H1 (cell line): ENCODE results near the gene NEURL1. TPM values are rescaled to one million over a fixed set of nuclear protein-coding genes. Genes with fewer than 3 reads are reported as not detected.

Source experiments
- CTCF ChIA-PET: fragments of 300-600 bp; sonication (Branson Sonifier 250); formaldehyde crosslinking; loops from one replicate; lab custom pipeline; 2021; ENCODE audit not compliant: partially characterized antibody; lab: Charles Lee
- POLR2A ChIA-PET: fragments of 300-600 bp; sonication (Branson Sonifier 250); formaldehyde crosslinking; loops from one replicate; lab custom pipeline; 2021; ENCODE audit warnings: inconsistent platforms; ENCODE audit not compliant: partially characterized antibody; lab: Charles Lee
- DNase-seq, 2 experiments: peaks; one replicate each; pipeline versions ENCODE4 v3.0.0 to v3.0.0-alpha.2; 2010 to 2022; ENCODE audit warnings: low spot score in 2 of 2, low read depth in 1 of 2, mixed read lengths in 1 of 2
- FAIRE-seq: peaks from 2 replicates; lab custom pipeline; 2011; peaks lifted over from hg19 to GRCh38; lab: Jason Lieb, UNC
- H2AFZ ChIP-seq: 2 replicates; pipeline ENCODE4 v1.8.1; 2012; ENCODE audit warnings: low read length, inconsistent platforms
- H2AK5ac ChIP-seq: 2 replicates; pipeline ENCODE4 v1.6.1; 2013; ENCODE audit warnings: low read depth, low read length
- H2BK120ac ChIP-seq: replicated peaks from 2 replicates; pipeline ENCODE3; 2013; ENCODE audit warnings: low read depth, low read length, inconsistent platforms
- H2BK12ac ChIP-seq: 2 replicates; pipeline ENCODE4 v1.6.1; 2013; ENCODE audit warnings: low read depth, low read length
- H2BK15ac ChIP-seq: 2 replicates; pipeline ENCODE4 v1.6.1; 2013; ENCODE audit warnings: low read length
- H2BK20ac ChIP-seq: 2 replicates; pipeline ENCODE4 v1.6.1; 2013; ENCODE audit warnings: low read length
- H2BK5ac ChIP-seq: 2 replicates; pipeline ENCODE4 v1.6.1; 2013; ENCODE audit warnings: low read depth, low read length
- H3K14ac ChIP-seq: 2 replicates; pipeline ENCODE4 v1.6.1; 2013; ENCODE audit warnings: inconsistent platforms; ENCODE audit not compliant: insufficient read length
- H3K18ac ChIP-seq: 2 replicates; pipeline ENCODE4 v1.6.1; 2013; ENCODE audit warnings: low read length; ENCODE audit errors: extremely low read depth
- H3K23ac ChIP-seq: 2 replicates; pipeline ENCODE4 v1.6.1; 2013; ENCODE audit warnings: inconsistent platforms; ENCODE audit not compliant: insufficient read length
- H3K23me2 ChIP-seq: 2 replicates; pipeline ENCODE4 v1.6.1; 2013; ENCODE audit warnings: low read depth, low read length
- H3K27ac ChIP-seq: 2 replicates; pipeline ENCODE4 v1.6.1; 2011; ENCODE audit warnings: low read depth, low read length, inconsistent platforms
- H3K27me3 ChIP-seq, 4 experiments: replicated peaks in 1 of 4; 1 replicate in 1 of 4; 2 replicates in 3 of 4; pipeline versions ENCODE4 v1.6.1 to v1.8.1; 2011 to 2013; ENCODE audit warnings: low read length in 3 of 4, mild to moderate bottlenecking in 3 of 4, inconsistent platforms in 2 of 4, mixed read lengths in 2 of 4, moderate library complexity in 1 of 4; ENCODE audit not compliant: control insufficient read depth in 3 of 4, insufficient read depth in 3 of 4; ENCODE audit errors: extremely low read depth in 1 of 4
- H3K36me3 ChIP-seq, 4 experiments: 2 replicates each; pipeline versions ENCODE4 v1.6.1 to v1.8.1; 2011 to 2013; ENCODE audit warnings: mild to moderate bottlenecking in 4 of 4, low read length in 3 of 4, moderate library complexity in 2 of 4, control low read depth in 1 of 4, inconsistent platforms in 1 of 4; ENCODE audit not compliant: insufficient read depth in 4 of 4, control insufficient read depth in 2 of 4
- H3K4ac ChIP-seq: replicated peaks from 2 replicates; pipeline ENCODE3; 2013; ENCODE audit warnings: low read length, low read depth, mixed read lengths, inconsistent platforms; ENCODE audit not compliant: insufficient read length
- H3K4me1 ChIP-seq, 4 experiments: replicated peaks in 1 of 4; 1 replicate in 1 of 4; 2 replicates in 3 of 4; pipeline versions ENCODE4 v1.6.1 to v1.8.1; 2011 to 2013; ENCODE audit warnings: low read length in 3 of 4, inconsistent platforms in 2 of 4, mixed read lengths in 1 of 4; ENCODE audit not compliant: insufficient read depth in 4 of 4, control insufficient read depth in 3 of 4
- H3K4me2 ChIP-seq, 2 experiments: 2 replicates each; pipeline versions ENCODE4 v1.6.1 to v1.8.1; 2011 to 2013; ENCODE audit warnings: low read depth in 2 of 2, low read length in 2 of 2, control low read depth in 1 of 2, inconsistent platforms in 1 of 2, mild to moderate bottlenecking in 1 of 2; ENCODE audit not compliant: insufficient read depth in 1 of 2
- H3K4me3 ChIP-seq, 4 experiments: fragments of 200-600, 300-600 bp in 1 of 4; sonication (generic), shearing (Covaris generic), sonication (Bioruptor Twin) in 1 of 4; 2 replicates each; pipeline versions ENCODE4 v1.5.1 to v1.8.1; 2011 to 2016; ENCODE audit warnings: low read length in 4 of 4, low read depth in 3 of 4, control low read depth in 2 of 4, inconsistent platforms in 2 of 4, mild to moderate bottlenecking in 2 of 4, mixed read lengths in 1 of 4, moderate library complexity in 1 of 4; ENCODE audit not compliant: insufficient read depth in 2 of 4; ENCODE audit errors: extremely low read depth in 1 of 4
- H3K56ac ChIP-seq: replicated peaks from 2 replicates; pipeline ENCODE3; 2013; ENCODE audit warnings: low read depth, mild to moderate bottlenecking, mixed read lengths, low read length, inconsistent platforms; ENCODE audit not compliant: insufficient read length
- H3K79me1 ChIP-seq: 2 replicates; pipeline ENCODE4 v1.6.1; 2013; ENCODE audit warnings: low read depth, low read length, control low read depth
- H3K79me2 ChIP-seq, 2 experiments: 2 replicates each; pipeline versions ENCODE4 v1.6.1 to v1.8.1; 2012 to 2013; ENCODE audit warnings: low read length in 2 of 2, mild to moderate bottlenecking in 2 of 2, inconsistent platforms in 1 of 2; ENCODE audit not compliant: insufficient read depth in 2 of 2, control insufficient read depth in 1 of 2
- H3K9ac ChIP-seq, 4 experiments: replicated peaks in 1 of 4; 1 replicate in 1 of 4; 2 replicates in 3 of 4; pipeline versions ENCODE4 v1.6.1 to v1.8.1; 2011 to 2013; ENCODE audit warnings: low read depth in 3 of 4, low read length in 3 of 4, control low read depth in 2 of 4, mild to moderate bottlenecking in 2 of 4, moderate library complexity in 2 of 4, inconsistent platforms in 1 of 4; ENCODE audit errors: extremely low read depth in 1 of 4
- H3K9me3 ChIP-seq, 2 experiments: 2 replicates each; pipeline versions ENCODE4 v1.6.1 to v1.8.1; 2012 to 2013; ENCODE audit warnings: mild to moderate bottlenecking in 2 of 2, moderate library complexity in 2 of 2, control low read depth in 1 of 2, inconsistent platforms in 1 of 2, low read depth in 1 of 2, low read length in 1 of 2, mixed read lengths in 1 of 2; ENCODE audit not compliant: insufficient read depth in 2 of 2
- H4K20me1 ChIP-seq, 2 experiments: replicated peaks in 1 of 2; 2 replicates each; pipeline versions ENCODE3 to v1.8.1; 2011 to 2013; ENCODE audit warnings: inconsistent platforms in 2 of 2, low read length in 2 of 2, mild to moderate bottlenecking in 1 of 2; ENCODE audit not compliant: insufficient read depth in 2 of 2, control insufficient read depth in 1 of 2
- H4K5ac ChIP-seq: 2 replicates; pipeline ENCODE4 v1.6.1; 2013; ENCODE audit warnings: low read length, low read depth, mixed read lengths, inconsistent platforms; ENCODE audit not compliant: insufficient read length
- H4K8ac ChIP-seq: 2 replicates; pipeline ENCODE4 v1.8.0; 2013; ENCODE audit warnings: mild to moderate bottlenecking, moderate library complexity, low read length, inconsistent platforms; ENCODE audit not compliant: insufficient read depth; ENCODE audit errors: extremely low read depth
- H4K91ac ChIP-seq: replicated peaks from 2 replicates; pipeline ENCODE3; 2013; ENCODE audit warnings: low read length, mixed read lengths, inconsistent platforms; ENCODE audit not compliant: insufficient read length
- CTCF ChIP-seq, 3 experiments: IDR thresholded peaks; 1 replicate in 2 of 3; 2 replicates in 1 of 3; pipeline versions ENCODE4 v1.5.1 to v1.6.1; 2011; ENCODE audit warnings: low read length in 3 of 3, mild to moderate bottlenecking in 3 of 3, inconsistent platforms in 2 of 3, low read depth in 1 of 3, moderate library complexity in 1 of 3; ENCODE audit not compliant: insufficient read depth in 1 of 3; ENCODE audit errors: control extremely low read depth in 1 of 3
- RAD21 ChIP-seq, 2 experiments: IDR thresholded peaks in 1 of 2; conservative IDR thresholded peaks in 1 of 2; 2 replicates each; pipeline ENCODE4 v1.6.1; 2011; ENCODE audit warnings: low read depth in 2 of 2, low read length in 2 of 2, improper control_type of control experiment in 1 of 2, inconsistent platforms in 1 of 2, mild to moderate bottlenecking in 1 of 2, moderate library complexity in 1 of 2
- SIN3A ChIP-seq, 2 experiments: IDR thresholded peaks in 1 of 2; conservative IDR thresholded peaks in 1 of 2; 2 replicates each; pipeline ENCODE4 v1.6.1; 2011 to 2012; ENCODE audit warnings: low read length in 2 of 2, improper control_type of control experiment in 1 of 2, low read depth in 1 of 2, mild to moderate bottlenecking in 1 of 2
- WGBS, 2 experiments: shearing (Covaris generic) in 1 of 2; methylation state at CpG; one replicate each; pipeline versions ENCODE4 v1.1.6 to v1.1.7; 2013 to 2015; ENCODE audit warnings: low lambda C conversion rate in 2 of 2, mixed read lengths in 2 of 2, inconsistent platforms in 1 of 2, low coverage in 1 of 2, missing lambda C conversion rate in 1 of 2; ENCODE audit not compliant: insufficient replicate concordance in 2 of 2, insufficient coverage in 1 of 2, insufficient read length in 1 of 2; ENCODE audit errors: extremely low coverage in 1 of 2, missing lambda C conversion rate in 1 of 2; 5-methylcytosine and 5-hydroxymethylcytosine counted together
- polyA plus RNA-seq, 7 experiments: library from polyadenylated mRNA; depleted of rRNA in 3 of 7; stranded (reverse) in 5 of 7; unstranded in 2 of 7; fragments of >200 nt in 5 of 7; fragments of 200-250 nt in 2 of 7; gene quantifications; 1 replicate in 5 of 7; 2 replicates in 1 of 7; 4 replicates in 1 of 7; pipeline versions ENCODE4 v1.2.1 to v1.2.3, GENCODE V29; 2011 to 2013; ENCODE audit warnings: missing spikeins in 2 of 7, mixed read lengths in 2 of 7
- total RNA-seq: library from RNA; stranded (reverse); fragmentation: NEBNext Ultra II Directional; extraction: Animal tissue kit (Norgen Biotek cat#: 25700); gene quantifications from 2 replicates; pipeline ENCODE4 v1.2.1, GENCODE V29; 2021

NEURL1 gene
- total and polyA plus RNA-seq, 2 of the 8 experiments (the other 6 are each of a cell fraction or from before 2014, with no cell fraction given), result 0.54 to 0.58 TPM

GRCh38 chr10:103592186-103593021 is 98.9 kb downstream of the NEURL1 start:
- H3K9ac ChIP-seq, result no peak overlapping the region
- no peak overlapping the region for H3K23ac ChIP-seq
- H2BK20ac ChIP-seq, result no peak overlapping the region
- no peaks in the 10 kb centered on the region for H3K79me1 ChIP-seq
- H3K27ac ChIP-seq, result no peak overlapping the region
- no peak overlapping the region for H3K56ac ChIP-seq
- peaks cover 0 to 2% (median 0%) of the 10 kb centered on the region in 4 experiments; a peak in 1 of 7 replicates for H3K4me1 ChIP-seq
- no peak overlapping the region for H3K14ac ChIP-seq
- H2BK12ac ChIP-seq, result no peak overlapping the region; the same call in 1 of the 2 replicates
- H3K27me3 ChIP-seq, result no peaks in the 10 kb centered on the region; a peak in 2 of 7 replicates
- no peak overlapping the region for H4K5ac ChIP-seq
- no peak overlapping the region for H4K91ac ChIP-seq
- no peaks in the 10 kb centered on the region for H3K23me2 ChIP-seq
- DNase-seq (peak; percentile 46 to 87), FAIRE-seq (peak; percentile 71)
- H2BK5ac ChIP-seq, result peak overlapping the region; percentile 24; the same call in 1 of the 2 replicates
- CTCF ChIA-PET, result interaction anchor here (0.6 to 19.1 kb wide), 58 partner anchors 9 to 286 kb away, joined by 3 to 448 read pairs (median 5); partner anchors contain the start of gene SH3PXD2A
- H3K4me3 ChIP-seq, result no peak overlapping the region
- 68% methylated on average over 15 of the region's 15 CpGs; no CpG with 5 or more reads in 1 of the 2 experiments for WGBS, 2 experiments
- H2AFZ ChIP-seq, result no peak overlapping the region
- no peak overlapping the region for H3K18ac ChIP-seq
- no peak overlapping the region for H2AK5ac ChIP-seq
- POLR2A ChIA-PET, result no interaction called here
- no peaks in the 10 kb centered on the region for H4K20me1 ChIP-seq
- no peak overlapping the region for H2BK15ac ChIP-seq
- H3K4ac ChIP-seq, result no peak overlapping the region
- 0 out of 4 replicates have a peak, but pooled peaks cover 0 to 2% of the 10 kb centered on the region in 2 experiments for H3K9me3 ChIP-seq
- no peaks in the 10 kb centered on the region for H3K79me2 ChIP-seq
- H4K8ac ChIP-seq, result peak overlapping the region; percentile 43; the same call in 1 of the 2 replicates
- no peaks in the 10 kb centered on the region for H3K36me3 ChIP-seq
- TF ChIP-seq CTCF (IDR thresholded peaks at IDR 0.05; ENCODE audit: control extremely low read depth in 1 of 3, insufficient read depth in 1 of 3, low read depth in 1 of 3, low read length in 3 of 3) (peak; percentile 84 to 93 (median 88)), SIN3A (conservative IDR thresholded peaks at IDR 0.05 in 1 of 2, IDR thresholded peaks at IDR 0.05 in 1 of 2; ENCODE audit: low read depth in 1 of 2, low read length in 2 of 2) (no peak), RAD21 (IDR thresholded peaks at IDR 0.05 in 1 of 2, conservative IDR thresholded peaks at IDR 0.05 in 1 of 2; ENCODE audit: low read depth in 2 of 2, low read length in 2 of 2) (peak; percentile 78 to 88)
- 0 out of 4 replicates have a peak overlapping the region, but pooled peaks of 1 of the 2 experiments have one; percentile 21 for H3K4me2 ChIP-seq
- H2BK120ac ChIP-seq, result no peak overlapping the region
